ENCODE measurements around the gene KLF16.
"Not testable (repeated sequence)": the region's sequence is repeated elsewhere in the genome, so short reads cannot be mapped to it uniquely, and the experiment has no call there.

KLF16 gene

DNA sequence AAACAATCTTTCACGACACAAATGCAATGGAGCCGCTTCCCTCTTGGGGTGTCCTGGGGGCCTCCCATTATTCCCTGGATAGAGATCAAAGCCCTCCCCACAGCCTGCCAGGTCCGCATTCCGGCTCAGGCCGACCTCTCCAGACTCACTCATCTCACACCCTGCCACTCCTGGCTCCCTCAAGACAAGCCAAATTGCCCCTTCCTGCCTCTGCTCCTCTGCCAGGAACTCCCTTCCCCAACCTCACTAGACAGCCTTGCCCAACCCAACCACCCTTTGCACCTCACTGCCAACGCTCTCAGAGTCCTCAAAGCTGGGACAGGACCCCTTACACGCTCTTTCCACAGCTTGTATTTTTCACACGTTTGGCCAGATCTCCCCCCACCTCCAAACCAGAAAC lies 20.4 kb upstream of the KLF16 start:
- DNase-seq, result no peak

DNA sequence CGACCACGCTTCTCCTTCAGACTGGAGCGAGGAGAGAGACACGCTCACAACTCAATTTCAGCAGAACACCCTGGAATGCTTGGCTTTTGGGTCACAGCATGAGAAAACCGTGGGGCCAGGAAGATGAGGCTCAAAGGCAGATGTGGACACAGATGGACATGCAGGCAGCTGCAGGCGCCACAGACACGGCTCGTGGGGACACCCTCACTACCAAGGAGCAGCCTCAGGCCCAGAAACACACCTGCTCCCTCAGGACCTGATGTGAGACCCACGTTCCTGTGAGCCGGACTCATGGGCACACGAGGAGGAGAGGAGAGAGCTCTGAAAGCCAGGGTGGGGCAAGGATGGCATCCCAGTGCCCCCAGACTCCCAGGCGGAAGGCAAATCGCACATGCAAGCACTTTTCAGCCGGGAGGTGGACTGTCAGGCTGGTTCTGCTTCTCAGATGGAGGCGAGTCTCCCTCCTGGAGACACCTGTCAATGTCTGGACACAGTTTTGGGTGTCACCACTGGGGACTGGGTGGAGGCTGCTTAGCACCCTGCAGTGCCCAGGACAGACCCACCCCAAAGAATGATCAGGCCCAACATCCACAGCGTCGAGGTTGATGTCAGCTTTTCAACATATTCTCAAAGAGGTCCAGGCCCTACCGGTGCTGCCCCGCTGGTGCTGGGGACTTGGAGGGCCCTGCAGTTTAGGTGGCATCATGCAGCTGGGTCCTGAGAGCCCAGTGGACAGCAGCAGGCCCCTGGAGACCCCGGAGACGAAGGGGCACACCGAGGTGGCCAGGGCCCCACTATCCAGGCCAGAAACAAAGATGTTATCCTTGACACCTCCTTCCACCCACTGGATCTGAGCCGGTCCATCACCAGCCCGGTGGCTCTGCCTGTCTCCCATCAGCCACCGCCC lies 19.7 kb upstream of the KLF16 start:
- DNase-seq, result no peak

DNA sequence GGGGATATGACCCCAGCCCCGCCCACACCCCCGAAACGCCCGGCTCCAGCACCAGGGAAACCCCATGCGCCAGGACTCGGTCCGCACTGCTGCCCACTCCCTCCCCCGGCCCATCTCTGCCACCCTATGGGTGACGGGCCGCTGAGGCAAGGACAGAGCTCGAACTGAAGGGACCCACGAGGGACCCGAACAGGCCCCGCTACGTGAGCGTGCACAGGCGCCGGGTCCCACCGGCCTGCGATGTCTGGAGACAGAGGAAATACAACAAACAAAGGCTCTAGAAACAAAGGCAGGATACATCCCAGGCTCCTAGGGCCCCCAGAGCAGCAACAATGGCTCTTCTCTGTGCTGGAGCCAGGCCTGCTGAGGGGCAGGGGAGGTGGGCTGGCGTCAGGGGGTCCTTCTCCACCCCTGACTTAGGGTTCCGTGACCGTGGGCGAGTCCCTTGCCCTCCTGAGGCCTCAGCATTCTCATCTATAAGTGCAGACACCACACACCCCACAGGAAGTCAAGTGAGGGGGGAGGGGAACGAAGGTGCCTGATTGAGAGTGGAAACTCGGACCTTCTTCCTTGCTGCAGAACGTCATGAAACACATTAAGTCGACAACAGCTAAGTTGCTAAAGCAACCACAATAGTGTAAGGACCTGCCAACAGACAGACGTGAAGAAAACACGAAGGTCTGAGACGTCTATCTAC lies 18.9 kb upstream of the KLF16 start:
- DNase-seq, result no peak

DNA sequence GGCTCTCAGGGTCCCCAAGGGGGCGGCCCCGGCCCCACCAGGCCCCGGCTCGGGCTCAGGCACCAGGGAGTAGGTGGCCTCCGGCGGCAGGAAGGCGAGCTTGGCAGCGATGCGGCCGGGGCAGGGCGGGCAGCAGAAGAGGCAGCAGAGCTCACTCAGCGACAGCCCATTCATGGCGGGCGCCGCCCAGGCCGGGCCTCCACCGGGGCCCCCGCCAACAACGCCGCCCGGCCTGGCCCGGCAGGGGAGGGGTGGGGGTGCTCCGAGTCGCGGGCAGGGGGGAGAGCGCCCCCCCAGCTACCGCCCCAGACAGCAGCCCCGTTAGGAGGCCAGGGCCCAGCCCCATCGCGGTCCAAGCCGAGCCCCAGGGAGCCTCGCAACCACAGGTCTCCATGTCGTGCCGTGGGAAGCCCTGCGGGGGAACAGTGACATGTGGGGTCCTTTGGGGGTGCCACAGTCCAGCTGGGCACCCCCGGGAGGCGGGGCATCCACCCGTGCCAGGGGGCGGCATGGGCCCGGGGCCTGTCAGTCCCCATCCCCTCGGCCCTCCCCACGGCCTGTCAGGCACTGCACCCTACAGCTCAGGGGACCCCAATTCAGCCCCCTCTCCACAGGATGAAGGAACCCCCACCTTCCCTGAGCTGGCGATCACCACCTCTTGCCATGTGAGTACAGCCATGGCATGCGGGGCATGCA lies 18.2 kb upstream of the KLF16 start:
- not testable (repeated sequence) for DNase-seq

DNA sequence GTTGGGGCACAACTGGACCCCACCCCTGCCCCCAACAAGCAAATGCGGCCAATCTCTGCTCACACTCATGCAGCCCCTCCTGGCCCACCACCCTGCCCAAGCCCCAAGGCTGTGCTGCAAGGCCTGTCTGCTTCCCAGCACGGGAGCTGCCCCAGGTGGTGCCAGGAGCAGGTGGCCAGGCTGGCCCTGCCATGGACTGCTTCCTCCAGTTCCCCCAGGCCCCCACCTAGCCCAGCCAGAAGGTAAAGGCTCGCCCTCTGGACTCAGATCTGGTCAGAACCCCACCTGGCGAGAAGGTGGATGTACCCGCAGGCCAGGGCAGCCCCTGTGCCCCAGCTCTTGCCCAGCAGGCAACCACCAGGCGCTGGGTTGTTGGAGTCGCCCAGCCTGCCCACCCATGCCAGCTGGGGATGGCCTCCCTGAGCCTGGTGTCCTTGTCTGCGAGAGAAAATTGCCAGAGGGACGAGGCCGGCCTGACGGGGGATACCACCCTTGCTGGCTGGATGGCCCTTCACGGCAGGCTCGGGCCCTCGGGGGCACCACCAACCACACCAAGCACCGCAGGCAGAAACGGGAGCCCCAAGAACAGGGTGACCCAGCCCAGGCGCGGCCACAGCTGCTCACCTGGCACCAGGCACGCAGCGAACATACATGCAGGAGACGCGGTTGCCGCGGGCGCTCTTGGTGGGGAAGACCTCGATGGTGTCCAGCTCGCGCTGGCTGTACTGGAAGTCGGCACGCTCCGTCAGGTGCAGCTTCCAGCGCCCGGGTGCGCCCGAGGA lies 17.4 kb upstream of the KLF16 start:
- DNase-seq, result no peak

DNA sequence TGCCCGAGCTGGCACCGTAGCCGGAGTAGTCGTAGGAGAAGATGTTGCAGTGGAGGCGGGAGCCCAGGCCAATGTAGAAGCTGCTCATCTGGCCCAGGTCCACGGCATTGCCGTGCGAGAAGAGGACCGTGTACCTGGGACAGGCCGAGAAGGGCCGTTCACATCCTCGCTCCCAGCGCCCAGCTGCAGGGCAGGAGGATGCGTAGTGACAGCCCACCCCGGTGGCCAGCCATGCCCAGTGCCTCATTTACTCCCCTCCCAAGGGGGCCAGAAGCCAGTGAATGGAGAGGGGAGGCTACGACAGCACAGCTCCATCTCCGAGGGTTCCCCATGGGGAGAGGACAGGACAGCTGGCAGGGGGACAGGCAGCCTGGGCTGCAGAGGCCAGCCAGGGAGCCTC lies 16.6 kb upstream of the KLF16 start:
- not testable (repeated sequence) for DNase-seq

DNA sequence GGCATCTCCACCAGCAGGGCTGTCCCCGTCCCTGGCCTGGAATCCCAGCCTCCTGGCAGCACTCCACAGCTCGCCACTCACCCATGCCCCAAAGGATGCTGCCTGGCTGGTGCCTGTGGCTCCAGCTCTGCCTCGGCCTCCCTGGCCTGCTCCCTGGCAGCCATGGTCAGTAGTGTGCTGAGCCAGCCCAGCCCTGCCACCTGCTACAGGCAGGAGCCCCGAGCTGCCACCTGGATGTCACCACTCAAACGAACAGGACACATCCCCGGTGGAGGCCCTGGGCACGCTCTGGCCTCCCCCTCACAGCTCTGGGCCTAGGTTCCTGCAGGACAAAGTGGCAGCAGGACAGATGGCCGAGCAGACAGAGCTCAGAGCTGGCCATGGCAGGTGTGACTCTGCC lies 15.2 kb upstream of the KLF16 start:
- DNase-seq, result not testable (repeated sequence)

DNA sequence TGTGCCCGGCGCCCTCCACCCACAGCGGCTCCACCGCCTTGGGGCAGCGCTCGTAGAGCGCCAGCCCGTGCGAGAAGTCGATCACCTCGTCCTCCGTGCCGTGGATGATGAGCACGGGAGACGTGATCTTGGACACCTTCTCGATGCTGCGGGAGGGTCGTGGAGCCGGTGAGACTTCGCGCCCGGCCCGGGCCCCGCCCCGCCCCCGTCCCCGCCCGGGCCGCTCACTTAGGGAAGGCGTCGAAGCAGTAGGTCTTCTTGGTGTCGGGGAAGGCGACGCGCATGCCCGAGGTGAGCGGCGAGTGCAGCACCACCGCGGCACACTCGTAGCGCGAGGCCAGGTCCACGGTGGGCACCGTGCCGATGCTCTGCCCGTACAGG lies 13.9 kb upstream of the KLF16 start:
- not testable (repeated sequence) for DNase-seq

DNA sequence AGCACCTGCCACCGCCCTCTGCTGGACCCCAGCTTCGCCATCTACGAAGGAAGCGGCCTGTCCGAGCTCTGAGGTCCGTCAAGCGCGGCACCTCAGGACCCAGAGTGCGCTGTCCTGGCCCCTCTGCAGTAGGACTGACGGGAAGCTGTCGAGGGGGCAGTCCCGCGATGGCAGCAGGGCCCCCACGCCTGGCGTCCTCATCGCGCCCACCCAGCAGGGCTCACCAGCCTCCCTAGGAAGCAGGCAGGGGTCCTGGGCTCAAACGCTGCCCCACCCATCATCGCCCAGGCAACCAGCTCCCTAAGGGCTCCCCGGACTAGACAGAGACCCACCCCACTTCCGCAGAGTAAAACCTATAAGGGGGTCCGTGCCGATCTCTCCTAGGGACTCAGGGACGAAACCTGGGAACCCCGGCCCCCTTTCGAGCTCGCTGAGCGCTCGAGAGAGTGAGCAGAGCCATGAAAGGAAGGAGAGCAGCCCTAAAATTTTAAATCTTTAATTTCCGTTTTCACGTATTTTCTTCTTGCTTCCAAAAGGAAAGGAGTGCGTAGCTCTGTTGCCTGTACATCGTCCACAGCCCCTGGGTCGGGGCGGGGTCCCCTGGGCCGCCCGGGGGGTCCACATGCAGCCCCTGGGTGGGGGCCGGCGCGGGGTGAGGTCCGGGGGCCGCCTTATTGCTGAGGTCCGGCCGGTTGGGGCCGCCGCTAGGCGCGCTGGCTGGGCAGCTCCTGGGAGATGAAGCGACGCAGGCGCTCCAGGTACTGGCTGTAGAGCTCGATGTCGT lies 13.3 kb upstream of the KLF16 start:
- not testable (repeated sequence) for DNase-seq

DNA sequence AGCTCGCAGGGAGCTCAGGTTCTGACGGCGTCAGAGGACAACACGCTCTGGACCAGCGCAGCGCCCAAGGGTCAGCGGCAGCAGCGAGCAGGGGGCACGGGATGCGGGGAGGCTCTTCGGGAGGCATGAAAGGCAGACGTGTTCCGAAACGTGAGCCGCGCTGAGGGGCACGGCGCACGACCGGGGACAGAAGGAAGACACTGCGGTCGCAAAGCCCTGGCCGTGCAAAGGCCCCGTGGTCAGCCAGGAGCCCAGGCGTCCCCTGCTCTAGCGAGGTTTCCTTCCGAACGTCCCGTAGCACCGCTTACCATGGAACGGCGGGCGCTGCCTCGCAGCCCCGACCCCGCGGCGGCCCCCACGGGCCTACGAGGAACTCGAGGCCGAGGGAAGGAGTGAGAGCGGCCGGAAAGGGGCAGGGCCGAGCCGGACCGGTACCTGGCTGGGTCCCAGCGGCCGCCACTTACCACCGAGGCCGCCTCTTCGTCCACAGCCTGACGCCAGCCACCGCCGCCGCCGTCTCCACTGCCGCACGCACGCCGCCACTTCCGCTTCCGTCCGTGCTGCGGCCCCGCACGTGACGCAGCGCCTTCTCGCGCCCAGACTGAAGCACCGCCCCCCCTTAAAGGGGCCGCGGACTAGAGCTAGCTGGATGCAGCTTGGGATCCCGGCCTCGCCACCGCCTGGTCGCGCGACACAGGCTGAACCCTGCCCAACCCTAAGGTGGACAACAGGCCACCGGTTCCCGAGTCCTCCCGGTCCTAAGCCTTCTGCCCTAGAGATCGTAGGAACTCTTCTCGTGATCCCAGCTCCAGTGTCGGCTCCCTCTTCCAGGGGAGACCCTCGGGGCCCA lies 12.5 kb upstream of the KLF16 start:
- DNase-seq, result peak; percentile 37

DNA sequence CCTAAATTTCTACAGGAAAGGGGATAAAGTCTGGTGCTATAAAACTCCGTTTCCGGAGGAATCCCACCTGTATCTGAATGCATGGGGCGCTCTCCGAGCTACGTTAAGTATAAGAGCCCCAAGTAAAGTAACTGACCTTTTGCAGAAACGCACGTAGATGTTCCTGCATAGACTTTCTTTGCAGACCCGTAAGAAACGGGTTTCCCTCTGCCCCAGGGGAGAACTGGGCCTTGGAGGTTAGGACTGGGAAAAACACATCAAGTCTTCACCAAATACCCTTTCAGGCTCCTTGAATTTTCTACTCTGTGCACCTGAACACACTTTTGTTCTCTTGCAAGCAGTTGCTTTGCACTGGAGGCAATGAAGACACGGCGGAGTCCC lies 11.9 kb upstream of the KLF16 start:
- not testable (repeated sequence) for DNase-seq

DNA sequence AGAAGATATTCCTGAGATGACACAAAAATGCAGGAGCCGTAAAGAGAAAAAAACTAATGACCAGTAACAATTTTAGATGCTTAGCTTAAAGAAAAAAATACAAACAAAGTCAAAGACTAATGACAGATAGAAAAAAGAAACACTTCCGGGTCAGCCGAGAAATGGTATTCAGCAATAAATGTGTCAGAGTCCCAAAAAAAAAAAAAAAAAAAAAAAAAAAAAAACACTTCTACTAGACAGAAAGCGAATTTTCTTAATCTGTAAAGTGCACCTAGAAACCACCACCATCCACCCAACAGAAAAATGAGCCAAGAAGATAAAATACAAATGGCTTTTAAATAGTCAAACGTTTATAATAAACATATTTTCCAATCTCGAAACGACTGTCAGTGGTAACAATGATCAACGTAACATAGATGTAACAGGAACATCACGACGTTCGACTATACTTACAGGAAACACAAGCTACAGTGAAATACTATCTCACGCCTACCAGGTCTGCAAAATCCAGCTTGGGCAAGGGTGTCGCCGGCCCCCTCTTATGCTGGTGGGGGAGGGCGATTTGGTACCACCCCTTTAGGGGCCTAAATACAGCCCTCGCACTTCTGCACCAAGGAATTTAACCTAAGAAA lies 11.3 kb upstream of the KLF16 start:
- DNase-seq, result no peak

DNA sequence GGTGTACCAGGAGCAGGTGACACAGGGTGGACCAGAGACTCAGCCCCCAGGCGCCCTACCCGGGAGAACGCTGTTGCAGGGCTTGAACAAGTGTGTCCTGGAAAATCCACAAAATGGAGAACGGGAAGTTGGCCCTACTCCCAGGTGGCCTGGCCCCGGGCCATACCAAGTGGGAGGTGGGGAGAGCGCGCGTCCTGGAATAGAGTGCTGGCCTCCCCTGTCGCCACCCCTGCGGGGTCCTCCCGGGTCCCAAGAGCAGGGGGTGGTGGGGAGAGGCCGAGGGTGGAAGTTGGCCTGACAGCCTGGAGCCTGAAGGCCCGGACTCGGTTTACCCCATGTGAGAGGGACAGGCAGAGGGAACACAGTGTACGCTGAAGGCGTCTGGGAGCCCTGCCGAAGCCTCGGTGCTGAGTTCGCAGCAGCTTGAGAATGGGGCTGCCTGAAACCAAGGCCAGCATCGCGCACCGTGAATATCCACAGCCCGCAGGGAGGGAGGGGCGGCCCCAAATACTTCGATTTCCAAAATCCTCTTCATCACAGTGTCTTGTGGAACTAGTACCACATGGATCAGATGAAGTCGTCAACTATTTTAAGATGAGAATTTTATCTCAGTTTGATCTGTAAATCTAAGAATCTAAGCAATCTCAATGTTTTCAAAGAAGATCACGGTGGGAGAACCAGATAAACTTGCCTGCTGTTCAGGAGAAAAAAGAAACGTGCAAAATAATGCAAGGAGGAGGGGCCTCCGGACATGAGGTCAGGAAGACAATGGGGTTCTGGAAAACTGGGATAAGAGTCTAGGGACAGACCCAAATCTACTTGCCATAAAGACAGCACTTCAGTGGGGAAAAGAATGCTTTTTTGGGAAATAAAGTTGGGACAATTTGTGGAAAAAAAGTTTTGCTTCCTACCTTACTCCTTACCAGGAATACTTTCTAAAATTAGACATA lies 10.4 kb upstream of the KLF16 start:
- no peak for DNase-seq

DNA sequence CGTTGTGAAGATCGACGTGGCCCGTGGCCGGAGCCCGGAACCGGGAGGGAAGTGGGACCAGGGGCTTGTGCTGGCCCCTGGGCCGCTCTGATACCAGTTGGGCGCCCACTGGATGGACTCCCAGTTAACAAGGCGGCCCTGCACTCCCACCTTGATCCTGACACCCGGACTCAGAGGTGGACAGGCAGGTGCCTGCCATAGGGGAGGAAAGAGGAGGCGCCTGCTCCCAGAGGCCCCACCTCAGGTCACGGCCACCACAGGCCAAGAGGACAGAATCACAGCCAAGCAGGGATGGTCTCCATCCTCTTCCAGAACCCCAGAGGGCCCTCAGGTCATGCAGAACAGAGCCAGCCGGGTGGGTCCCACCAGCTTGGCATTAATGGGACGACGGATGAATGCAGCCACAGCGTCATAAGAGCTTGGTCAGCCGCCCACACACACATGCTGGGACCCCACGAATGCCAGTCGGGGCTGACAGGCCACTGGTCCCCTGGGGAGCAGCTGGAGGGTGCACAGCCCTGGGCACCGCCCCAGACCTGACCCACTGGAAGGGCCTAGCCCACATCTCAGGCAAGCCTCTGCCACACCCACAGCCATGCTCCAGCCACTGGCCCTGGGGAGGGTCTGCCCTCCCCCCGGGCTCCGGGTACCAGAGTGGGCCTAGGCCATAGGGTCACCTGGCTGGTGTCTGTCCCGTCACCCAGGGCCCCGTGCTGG lies 9.6 kb upstream of the KLF16 start:
- DNase-seq, result no peak

DNA sequence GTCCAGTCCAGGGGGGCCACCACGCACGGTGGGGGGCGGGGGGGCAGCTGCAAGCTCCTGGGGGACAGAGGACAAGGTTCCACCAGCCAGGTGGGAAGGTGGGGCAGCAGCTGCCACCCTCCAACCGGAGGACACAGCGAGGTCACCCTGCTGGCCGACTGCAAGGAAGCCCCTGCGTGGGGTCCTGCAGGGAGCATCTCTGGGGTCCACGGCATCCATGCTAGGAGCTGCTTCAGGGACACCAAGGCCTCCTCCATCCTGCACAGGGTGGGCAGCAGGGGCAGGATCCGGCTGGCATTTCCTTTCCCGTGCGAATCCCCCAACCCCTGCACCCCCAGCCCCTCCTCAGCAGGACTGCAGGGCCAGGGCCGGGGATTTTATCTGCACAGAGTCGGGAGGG lies 8.3 kb upstream of the KLF16 start:
- DNase-seq, result no peak

DNA sequence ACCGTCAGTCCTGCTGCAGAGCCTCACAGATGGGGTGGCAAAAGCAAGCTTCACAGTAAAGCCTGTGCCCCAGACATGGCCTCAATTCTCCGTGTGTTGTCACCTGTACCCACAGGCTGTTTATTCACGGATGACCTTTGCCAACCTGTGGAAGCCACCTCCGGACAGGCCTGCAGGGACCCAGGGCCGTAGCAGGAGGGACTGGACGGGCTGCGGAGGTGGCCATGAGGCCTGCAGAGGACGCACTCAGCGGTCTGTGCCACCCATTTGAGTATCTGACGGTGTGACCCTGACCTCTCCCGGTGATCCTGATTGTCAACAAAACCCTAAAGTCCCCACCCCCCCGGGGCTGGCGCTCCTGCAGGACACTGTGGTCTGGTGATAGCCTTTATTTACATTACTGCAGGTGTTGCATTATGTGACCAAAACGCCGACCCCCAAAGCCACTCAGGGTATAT lies 7.8 kb upstream of the KLF16 start:
- no peak for DNase-seq

DNA sequence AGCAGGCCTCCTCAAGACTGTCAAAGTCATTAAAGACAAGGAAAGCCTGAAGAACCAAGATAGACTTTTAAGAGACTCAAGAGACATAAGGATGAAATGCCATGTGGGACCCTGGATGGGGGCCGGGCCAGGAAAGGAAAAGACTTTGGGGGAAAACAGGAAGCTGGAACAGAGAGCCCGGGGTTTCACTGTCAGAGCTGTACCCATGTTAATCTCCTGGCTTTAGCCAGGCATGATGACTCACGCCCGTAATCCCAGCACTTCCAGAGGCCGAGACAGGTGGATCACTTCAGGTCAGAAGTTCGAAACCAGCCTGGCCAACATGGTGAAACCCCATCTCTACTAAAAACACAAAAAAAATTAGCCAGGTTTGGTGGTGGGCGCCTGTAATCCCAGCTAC lies 5.6 kb upstream of the KLF16 start:
- DNase-seq, result no peak

DNA sequence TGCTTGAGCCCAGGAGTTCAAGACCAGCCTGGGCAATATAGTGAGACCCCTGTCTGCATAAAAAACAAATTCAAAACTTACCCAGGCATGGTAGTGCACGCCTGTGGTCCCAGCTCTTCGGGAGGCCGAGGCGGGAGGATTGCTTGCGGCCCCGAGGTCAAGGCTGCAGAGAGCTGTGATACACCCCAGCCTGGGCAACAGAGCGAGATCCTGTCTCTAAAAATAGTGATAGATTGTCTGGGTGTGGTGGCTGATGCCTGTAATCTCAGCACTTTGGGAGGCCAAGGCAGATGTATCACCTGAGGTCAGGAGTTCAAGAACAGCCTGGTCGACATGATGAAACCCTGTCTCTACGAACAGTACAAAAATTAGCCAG lies 4.0 kb upstream of the KLF16 start:
- no peak for DNase-seq
